ENCODE results near the gene DNAH8.

DNA sequence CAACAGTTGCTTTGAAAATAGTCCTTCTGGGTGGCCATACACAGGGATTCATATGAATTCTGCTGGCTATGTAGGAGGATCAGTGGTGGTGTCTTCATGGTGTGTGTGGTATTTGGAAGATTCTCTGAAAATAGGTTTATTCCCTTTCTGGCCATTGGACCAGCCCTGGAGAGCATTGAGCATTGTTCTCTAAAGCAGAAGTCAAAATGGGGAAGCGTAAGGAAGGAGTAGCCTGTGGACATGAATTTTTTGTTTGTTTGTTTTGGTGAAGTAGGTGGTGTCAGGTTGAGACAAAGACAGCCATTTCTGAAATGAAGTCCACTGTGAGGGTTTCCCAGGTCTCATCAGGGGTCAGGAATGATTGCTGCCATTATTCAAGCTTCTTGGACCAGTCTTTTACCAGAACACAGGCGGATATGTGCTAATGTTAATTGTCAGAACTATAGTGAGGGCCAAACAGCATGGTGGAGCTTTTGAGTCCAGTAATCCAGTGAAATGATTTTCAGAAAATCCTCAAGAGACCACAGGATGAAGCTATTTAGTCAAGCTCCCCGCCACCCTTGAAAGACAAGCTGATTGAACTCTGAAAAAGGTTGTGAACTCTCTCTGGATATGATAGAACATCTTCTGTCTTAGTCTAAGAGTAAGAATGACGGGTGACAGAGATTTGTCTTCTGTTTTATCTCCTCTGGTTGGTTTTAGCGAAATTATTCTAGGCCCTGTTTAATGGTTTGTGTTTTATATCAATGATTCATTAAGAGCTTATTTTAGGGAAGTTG, 60.0 kb downstream of the DNAH8 start:
- TF ChIP-seq POLR2A (IDR thresholded peaks at IDR 0.05; ENCODE audit: low read length) (no peak), GATA1 (IDR thresholded peaks at IDR 0.05; ENCODE audit: low read depth, low read length) (no peak)
